Erythroblast (primary cell): ENCODE results near the gene BAIAP3.

Source experiments
- GATA1 ChIP-seq: IDR thresholded peaks from 2 replicates; pipeline ENCODE4 v1.6.1; 2011; ENCODE audit warnings: low read depth, mild to moderate bottlenecking, control low read depth, low read length, moderate library complexity
- POLR2A ChIP-seq: IDR thresholded peaks from 2 replicates; pipeline ENCODE4 v1.6.1; 2011; ENCODE audit warnings: mild to moderate bottlenecking, low read length

GRCh38 chr16:1375741-1376410, 42.4 kb downstream of the BAIAP3 start:
- no peak for TF ChIP-seq POLR2A
- no peak for TF ChIP-seq GATA1
